ENCODE data around the gene SMURF1.

SMURF1 gene

DNA sequence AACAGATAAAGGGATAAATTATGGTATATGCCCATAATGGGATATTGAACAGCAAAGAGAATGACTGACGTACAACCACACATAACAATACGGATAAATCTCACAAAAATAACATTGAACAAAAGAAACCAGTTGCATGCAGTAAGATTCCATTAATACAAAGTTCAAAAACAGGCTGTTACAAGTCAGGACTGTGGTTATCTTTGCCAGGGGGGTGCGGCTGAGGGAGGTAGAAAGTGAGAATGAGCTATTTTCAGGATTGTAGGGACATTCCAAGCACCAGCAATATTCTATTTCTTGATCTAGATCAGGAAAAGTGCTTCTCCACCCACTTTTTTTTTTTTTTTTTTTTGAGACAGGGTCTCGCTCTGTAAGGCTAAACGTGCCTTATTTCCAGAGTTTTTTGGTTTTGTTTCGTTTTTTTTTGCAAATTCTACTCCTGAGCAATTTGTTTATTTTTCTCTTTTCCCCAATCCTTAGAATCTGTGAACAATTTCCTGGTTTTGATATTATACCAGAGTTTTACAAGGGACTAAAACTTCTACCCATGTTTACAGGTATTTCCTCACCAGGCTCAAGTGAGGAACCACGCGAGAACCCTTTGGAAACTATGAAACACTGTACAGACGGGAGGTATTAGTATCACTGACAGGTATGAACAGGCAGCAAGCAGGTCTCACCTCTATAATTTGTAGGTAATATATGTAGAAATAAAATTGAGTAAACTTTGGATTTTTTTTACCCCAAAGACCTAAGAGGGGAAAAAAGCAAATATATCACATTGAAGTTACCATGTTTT, 9.9 kb downstream of the SMURF1 start:
- Histone ChIP-seq H3K4me3 (ENCODE audit: low read depth, low read length, poor library complexity, severe bottlenecking) (no peak overlapping the region), H3K4me2 (ENCODE audit: low read length) (no peak overlapping the region), H3K27me3 (ENCODE audit: insufficient read depth, low read length) (no peaks in the 10 kb centered on the region), H4K20me1 (ENCODE audit: insufficient read depth, low read length) (no peaks in the 10 kb centered on the region), H3K9ac (ENCODE audit: low read length) (no peak overlapping the region), H3K9me3 (ENCODE audit: low read length) (no peaks in the 10 kb centered on the region), H3F3A (ENCODE audit: insufficient read depth, low read length) (peaks cover 6% of the 10 kb centered on the region; the same call in 1 of the 2 replicates), H3K27ac (ENCODE audit: low read depth, low read length, poor library complexity, severe bottlenecking) (no peak overlapping the region), H3K36me3 (ENCODE audit: insufficient read depth, low read length) (no peaks in the 10 kb centered on the region), H2AFZ (ENCODE audit: low read length) (no peak overlapping the region), H3K4me1 (ENCODE audit: insufficient read depth, low read length, severe bottlenecking) (peaks cover 21% of the 10 kb centered on the region), H3K79me2 (ENCODE audit: insufficient read depth, low read length) (peaks cover 96% of the 10 kb centered on the region), H3K9me2 (ENCODE audit: low read depth, low read length) (no peaks in the 10 kb centered on the region)
- TF ChIP-seq, protein P1, sequence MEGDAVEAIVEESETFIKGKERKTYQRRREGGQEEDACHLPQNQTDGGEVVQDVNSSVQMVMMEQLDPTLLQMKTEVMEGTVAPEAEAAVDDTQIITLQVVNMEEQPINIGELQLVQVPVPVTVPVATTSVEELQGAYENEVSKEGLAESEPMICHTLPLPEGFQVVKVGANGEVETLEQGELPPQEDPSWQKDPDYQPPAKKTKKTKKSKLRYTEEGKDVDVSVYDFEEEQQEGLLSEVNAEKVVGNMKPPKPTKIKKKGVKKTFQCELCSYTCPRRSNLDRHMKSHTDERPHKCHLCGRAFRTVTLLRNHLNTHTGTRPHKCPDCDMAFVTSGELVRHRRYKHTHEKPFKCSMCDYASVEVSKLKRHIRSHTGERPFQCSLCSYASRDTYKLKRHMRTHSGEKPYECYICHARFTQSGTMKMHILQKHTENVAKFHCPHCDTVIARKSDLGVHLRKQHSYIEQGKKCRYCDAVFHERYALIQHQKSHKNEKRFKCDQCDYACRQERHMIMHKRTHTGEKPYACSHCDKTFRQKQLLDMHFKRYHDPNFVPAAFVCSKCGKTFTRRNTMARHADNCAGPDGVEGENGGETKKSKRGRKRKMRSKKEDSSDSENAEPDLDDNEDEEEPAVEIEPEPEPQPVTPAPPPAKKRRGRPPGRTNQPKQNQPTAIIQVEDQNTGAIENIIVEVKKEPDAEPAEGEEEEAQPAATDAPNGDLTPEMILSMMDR (IDR thresholded peaks at IDR 0.05; ENCODE audit: low read length): no peak
- no peak for TF ChIP-seq EZH2 (IDR thresholded peaks at IDR 0.05; ENCODE audit: borderline replicate concordance, low read length)

DNA sequence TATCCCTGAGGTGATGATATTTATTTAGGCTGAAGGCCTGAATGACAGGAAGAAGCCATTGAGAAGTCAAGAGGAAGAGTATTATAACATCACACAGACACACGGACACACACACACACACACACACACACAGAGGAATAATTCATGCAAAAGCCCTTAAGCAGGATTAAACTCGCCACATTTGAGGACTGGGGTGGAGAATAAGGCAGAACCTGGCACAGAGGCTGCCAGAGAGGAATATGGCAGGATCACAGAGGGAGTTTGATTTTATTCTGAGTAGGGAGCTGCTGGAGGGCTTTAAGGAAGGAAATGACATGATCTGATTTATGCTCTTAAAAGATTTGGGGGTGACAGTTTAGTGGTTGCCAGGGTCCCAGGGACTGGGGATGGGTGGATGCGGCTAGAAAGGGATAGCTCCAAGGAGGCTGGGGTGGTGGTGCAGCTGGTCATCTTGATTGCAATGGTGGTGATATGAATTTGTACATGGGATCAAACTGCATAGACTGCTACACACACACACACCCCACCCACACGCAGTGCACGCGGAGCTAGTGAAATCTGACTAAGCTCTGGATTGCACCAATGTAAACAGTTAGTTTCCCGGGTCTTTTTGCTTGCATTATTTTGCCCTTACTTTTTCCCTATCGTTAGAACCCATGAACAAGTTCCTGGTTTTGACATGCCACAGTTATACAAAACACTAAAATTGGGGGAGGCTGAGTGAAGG, 11.2 kb downstream of the SMURF1 start:
- no peak overlapping the region for H3K27ac ChIP-seq (ENCODE audit: low read depth, low read length, poor library complexity, severe bottlenecking)

DNA sequence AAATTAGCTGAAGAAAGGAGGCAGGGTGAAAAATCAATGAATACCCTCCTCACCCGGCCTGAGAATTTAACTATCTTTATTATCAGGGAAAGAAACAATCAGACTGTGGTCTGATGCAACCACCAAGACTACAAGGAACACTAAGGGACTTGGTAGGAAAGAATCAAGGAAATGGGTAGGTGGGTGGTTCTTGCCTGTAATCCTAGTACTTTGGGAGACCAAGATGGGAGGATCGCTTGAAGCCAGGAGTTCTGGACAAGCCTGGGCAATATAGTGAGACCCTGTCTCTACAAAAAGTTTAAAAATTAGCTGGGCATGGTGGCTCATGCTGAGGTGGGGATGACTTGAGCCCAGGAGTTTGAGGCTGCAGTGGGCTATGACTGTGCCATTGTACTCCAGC, 12.6 kb downstream of the SMURF1 start:
- H3K4me2 ChIP-seq (ENCODE audit: low read length): no peak overlapping the region
- no peaks in the 10 kb centered on the region for H3K27me3 ChIP-seq (ENCODE audit: insufficient read depth, low read length)
- no peak overlapping the region for H3K9ac ChIP-seq (ENCODE audit: low read length)
- no peak overlapping the region for H3K4me3 ChIP-seq (ENCODE audit: low read depth, low read length, poor library complexity, severe bottlenecking)
- TF ChIP-seq, protein P1 (IDR thresholded peaks at IDR 0.05; ENCODE audit: low read length): no peak
- TF ChIP-seq EZH2 (IDR thresholded peaks at IDR 0.05; ENCODE audit: borderline replicate concordance, low read length): no peak
- no peaks in the 10 kb centered on the region for H3K9me3 ChIP-seq (ENCODE audit: low read length)
- peaks cover 5% of the 10 kb centered on the region; the same call in 1 of the 2 replicates for H3F3A ChIP-seq (ENCODE audit: insufficient read depth, low read length)
- no peaks in the 10 kb centered on the region for H3K36me3 ChIP-seq (ENCODE audit: insufficient read depth, low read length)
- H3K9me2 ChIP-seq (ENCODE audit: low read depth, low read length): no peaks in the 10 kb centered on the region
- no peak overlapping the region for H2AFZ ChIP-seq (ENCODE audit: low read length)
- H4K20me1 ChIP-seq (ENCODE audit: insufficient read depth, low read length): no peaks in the 10 kb centered on the region
- H3K27ac ChIP-seq (ENCODE audit: low read depth, low read length, poor library complexity, severe bottlenecking): no peak overlapping the region
- peaks cover 19% of the 10 kb centered on the region for H3K4me1 ChIP-seq (ENCODE audit: insufficient read depth, low read length, severe bottlenecking)
- H3K79me2 ChIP-seq (ENCODE audit: insufficient read depth, low read length): peaks cover 95% of the 10 kb centered on the region

More for the DNA sequence above, 11.2 kb downstream of the SMURF1 start:
- H2AFZ ChIP-seq (ENCODE audit: low read length): no peak overlapping the region
- H3K4me2 ChIP-seq (ENCODE audit: low read length): no peak overlapping the region
- TF ChIP-seq, protein P1 (IDR thresholded peaks at IDR 0.05; ENCODE audit: low read length): no peak
- TF ChIP-seq EZH2 (IDR thresholded peaks at IDR 0.05; ENCODE audit: borderline replicate concordance, low read length): no peak
- H3K79me2 ChIP-seq (ENCODE audit: insufficient read depth, low read length): peaks cover 96% of the 10 kb centered on the region
- H3K4me3 ChIP-seq (ENCODE audit: low read depth, low read length, poor library complexity, severe bottlenecking): no peak overlapping the region
- no peaks in the 10 kb centered on the region for H4K20me1 ChIP-seq (ENCODE audit: insufficient read depth, low read length)
- no peak overlapping the region for H3K9ac ChIP-seq (ENCODE audit: low read length)
- H3K36me3 ChIP-seq (ENCODE audit: insufficient read depth, low read length): no peaks in the 10 kb centered on the region
- peaks cover 19% of the 10 kb centered on the region for H3K4me1 ChIP-seq (ENCODE audit: insufficient read depth, low read length, severe bottlenecking)
- no peaks in the 10 kb centered on the region for H3K9me2 ChIP-seq (ENCODE audit: low read depth, low read length)
- no peaks in the 10 kb centered on the region for H3K9me3 ChIP-seq (ENCODE audit: low read length)
- no peaks in the 10 kb centered on the region for H3K27me3 ChIP-seq (ENCODE audit: insufficient read depth, low read length)
- H3F3A ChIP-seq (ENCODE audit: insufficient read depth, low read length): peaks cover 6% of the 10 kb centered on the region; the same call in 1 of the 2 replicates
